BLaER1 (cell line): Measurements from ENCODE around the gene SLITRK4.

Experiments
- H3K27ac ChIP-seq: shearing (Covaris generic); formaldehyde crosslinking; 2 replicates; pipeline ENCODE4 v1.8.1; 2022
- H3K27me3 ChIP-seq: shearing (Covaris generic); formaldehyde crosslinking; 2 replicates; pipeline ENCODE4 v1.8.1; 2022
- H3K36me3 ChIP-seq: shearing (Covaris generic); formaldehyde crosslinking; 2 replicates; pipeline ENCODE4 v1.8.1; 2022
- H3K4me1 ChIP-seq: shearing (Covaris generic); formaldehyde crosslinking; 2 replicates; pipeline ENCODE4 v1.8.1; 2022
- H3K4me2 ChIP-seq: shearing (Covaris generic); formaldehyde crosslinking; 2 replicates; pipeline ENCODE4 v1.8.1; 2022
- H3K4me3 ChIP-seq: shearing (Covaris generic); formaldehyde crosslinking; 2 replicates; pipeline ENCODE4 v1.8.1; 2022
- H3K9ac ChIP-seq: shearing (Covaris generic); formaldehyde crosslinking; 2 replicates; pipeline ENCODE4 v1.8.1; 2022
- H3K9me3 ChIP-seq: shearing (Covaris generic); formaldehyde crosslinking; 2 replicates; pipeline ENCODE4 v1.8.1; 2022
- H4K20me1 ChIP-seq: shearing (Covaris generic); formaldehyde crosslinking; 2 replicates; pipeline ENCODE4 v1.8.1; 2022
- Cebpa-rat ChIP-seq: shearing (Covaris generic); IDR thresholded peaks from 2 replicates; pipeline ENCODE4 v1.8.1; 2022

Gene SLITRK4

GRCh38 chrX:143634663-143635455, 1.0 kb downstream of the SLITRK4 start:
- Histone ChIP-seq H3K4me2 (no peak overlapping the region), H3K27me3 (peaks cover 69% of the 10 kb centered on the region), H3K4me3 (no peak overlapping the region), H3K9ac (no peak overlapping the region), H3K36me3 (no peaks in the 10 kb centered on the region), H3K9me3 (peaks cover 19% of the 10 kb centered on the region), H4K20me1 (no peaks in the 10 kb centered on the region), H3K27ac (no peak overlapping the region), H3K4me1 (peaks cover 6% of the 10 kb centered on the region; the same call in 1 of the 2 replicates)
- no peak for TF ChIP-seq Cebpa-rat

DNA sequence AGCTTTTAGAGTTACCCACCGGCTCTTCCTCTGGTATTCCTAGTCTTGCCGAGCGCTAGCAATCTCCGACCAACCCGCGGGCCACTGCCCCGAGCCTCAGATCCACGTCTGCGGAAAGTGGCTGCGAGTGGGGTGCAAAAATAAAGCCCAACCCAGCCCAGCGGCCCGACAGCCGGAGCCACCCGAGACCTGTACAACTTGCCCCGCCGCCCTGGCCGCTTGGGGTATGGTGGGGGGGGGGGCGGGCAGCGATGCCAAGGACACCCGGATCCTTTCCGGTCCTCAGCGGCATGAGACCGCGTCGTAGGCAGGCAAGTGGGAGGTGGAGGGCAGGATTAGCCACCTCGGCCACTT, 1.6 kb downstream of the SLITRK4 start:
- no peak for TF ChIP-seq Cebpa-rat
- Histone ChIP-seq H3K9me3 (peaks cover 21% of the 10 kb centered on the region), H4K20me1 (no peaks in the 10 kb centered on the region), H3K9ac (no peak overlapping the region), H3K4me3 (no peak overlapping the region), H3K27me3 (peaks cover 69% of the 10 kb centered on the region), H3K36me3 (no peaks in the 10 kb centered on the region), H3K4me1 (peaks cover 6% of the 10 kb centered on the region; the same call in 1 of the 2 replicates), H3K4me2 (no peak overlapping the region), H3K27ac (no peak overlapping the region)

- Histone ChIP-seq H3K4me1 (peaks cover 6% of the 10 kb centered on the region; the same call in 1 of the 2 replicates), H3K9me3 (peaks cover 27% of the 10 kb centered on the region), H3K27me3 (peaks cover 69% of the 10 kb centered on the region), H3K27ac (no peak overlapping the region), H4K20me1 (no peaks in the 10 kb centered on the region), H3K4me2 (no peak overlapping the region), H3K9ac (no peak overlapping the region), H3K4me3 (no peak overlapping the region), H3K36me3 (no peaks in the 10 kb centered on the region)
- TF ChIP-seq Cebpa-rat, result no peak
These were observed 2.2 kb downstream of the SLITRK4 start for GRCh38 chrX:143633461-143634308.

- Histone ChIP-seq H3K27ac (no peak overlapping the region), H3K9ac (no peak overlapping the region), H3K27me3 (peaks cover 69% of the 10 kb centered on the region), H3K9me3 (peaks cover 31% of the 10 kb centered on the region), H3K4me2 (peak overlapping the region; percentile 1; the same call in 1 of the 2 replicates), H3K36me3 (no peaks in the 10 kb centered on the region), H3K4me1 (peaks cover 6% of the 10 kb centered on the region; the same call in 1 of the 2 replicates), H4K20me1 (no peaks in the 10 kb centered on the region), H3K4me3 (no peak overlapping the region)
- no peak for TF ChIP-seq Cebpa-rat
These were observed 3.1 kb downstream of the SLITRK4 start for GRCh38 chrX:143632625-143633410.

DNA sequence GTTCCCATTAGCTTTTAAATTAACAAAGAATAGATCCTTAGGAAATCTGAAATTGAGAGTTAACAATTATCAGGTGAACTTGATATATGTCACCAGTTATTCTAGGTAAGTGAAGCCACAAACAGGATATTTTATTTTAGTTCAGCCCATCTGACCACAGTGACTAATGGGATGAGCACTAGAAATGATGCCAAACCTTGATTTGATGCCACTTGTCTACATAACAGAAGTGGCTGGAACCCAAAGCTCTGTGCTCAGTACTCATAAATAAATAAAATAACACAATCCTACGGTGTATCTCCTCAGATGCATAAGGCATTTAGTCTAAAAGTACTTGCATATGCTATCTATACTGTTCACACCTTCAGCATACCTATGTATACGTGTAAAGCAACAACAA, 12.2 kb downstream of the SLITRK4 start:
- H3K27ac ChIP-seq, result no peak overlapping the region
- peaks cover 53% of the 10 kb centered on the region for H3K27me3 ChIP-seq
- H3K4me3 ChIP-seq, result no peak overlapping the region
- no peak overlapping the region for H3K9ac ChIP-seq
- TF ChIP-seq Cebpa-rat, result no peak
- H3K9me3 ChIP-seq, result peaks cover 4% of the 10 kb centered on the region
- H3K36me3 ChIP-seq, result no peaks in the 10 kb centered on the region
- H3K4me1 ChIP-seq, result no peaks in the 10 kb centered on the region
- H4K20me1 ChIP-seq, result no peaks in the 10 kb centered on the region; the same call in 1 of the 2 replicates
- H3K4me2 ChIP-seq, result no peak overlapping the region

DNA sequence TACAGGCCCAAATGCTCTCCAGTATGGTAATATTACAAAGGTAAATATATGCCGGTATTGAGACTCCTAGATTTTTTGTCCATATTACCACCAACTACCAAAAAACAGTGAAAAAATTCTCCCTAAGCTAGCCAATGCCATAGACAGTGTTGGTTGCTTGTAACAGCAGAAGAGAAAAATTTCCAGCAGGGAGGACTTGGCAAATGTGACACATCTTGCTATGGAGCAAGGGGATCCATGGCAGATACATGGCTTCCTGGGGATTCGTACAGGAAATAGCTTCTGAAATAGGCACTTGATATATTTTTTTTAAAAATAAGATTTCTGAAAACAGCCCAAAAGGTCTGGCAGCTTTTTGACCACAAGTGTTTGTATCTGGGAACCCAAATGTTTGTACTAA, 14.6 kb downstream of the SLITRK4 start:
- Histone ChIP-seq H3K4me1 (no peaks in the 10 kb centered on the region), H3K4me2 (no peak overlapping the region), H4K20me1 (no peaks in the 10 kb centered on the region; the same call in 1 of the 2 replicates), H3K4me3 (no peak overlapping the region), H3K27ac (no peak overlapping the region), H3K27me3 (peaks cover 60% of the 10 kb centered on the region), H3K9ac (no peak overlapping the region), H3K36me3 (no peaks in the 10 kb centered on the region), H3K9me3 (no peaks in the 10 kb centered on the region)
- TF ChIP-seq Cebpa-rat, result no peak

DNA sequence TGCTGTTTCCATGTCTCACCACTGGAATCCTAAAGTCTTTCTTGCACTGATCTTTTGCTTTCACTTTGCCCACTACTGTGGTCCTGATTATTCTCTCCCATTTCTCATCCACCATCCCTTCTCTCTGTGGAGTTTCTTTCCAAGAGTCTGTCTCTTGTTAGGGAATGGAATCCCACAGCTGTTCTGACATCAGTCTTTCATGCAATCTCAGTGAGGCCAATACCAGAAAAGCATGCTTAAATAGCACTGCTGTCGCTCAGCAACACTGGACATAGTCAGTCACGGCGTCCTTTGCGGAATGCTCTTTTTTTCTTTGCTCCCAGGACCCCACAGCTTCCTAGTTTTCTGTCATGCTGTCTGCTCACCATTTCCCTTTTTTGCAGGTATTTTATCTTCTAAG, 20.1 kb downstream of the SLITRK4 start:
- Histone ChIP-seq H3K4me3 (no peak overlapping the region), H3K27me3 (peaks cover 79% of the 10 kb centered on the region), H3K4me1 (no peaks in the 10 kb centered on the region), H3K9me3 (no peaks in the 10 kb centered on the region), H3K27ac (no peak overlapping the region), H4K20me1 (peaks cover 5% of the 10 kb centered on the region; the same call in 1 of the 2 replicates), H3K9ac (no peak overlapping the region), H3K4me2 (no peak overlapping the region), H3K36me3 (no peaks in the 10 kb centered on the region)
- no peak for TF ChIP-seq Cebpa-rat

DNA sequence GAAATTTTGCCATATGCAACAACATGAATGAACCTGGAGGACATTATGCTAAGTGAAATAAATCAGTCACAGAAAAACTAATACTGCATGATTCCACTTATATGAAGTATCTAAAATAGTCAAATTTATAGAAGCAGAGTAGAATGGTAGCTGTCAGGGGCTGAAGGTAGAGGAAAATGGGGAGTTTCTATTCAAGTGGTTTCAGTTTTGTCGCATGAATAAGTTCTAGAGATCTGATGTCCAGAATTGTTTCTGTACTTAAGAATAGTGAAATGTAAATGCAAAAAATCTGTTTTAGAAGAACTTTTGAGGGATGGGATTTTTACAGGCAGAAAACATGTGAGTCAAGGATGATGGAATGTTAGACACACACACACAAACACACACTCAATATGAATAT, 34.1 kb downstream of the SLITRK4 start:
- H3K4me2 ChIP-seq, result no peak overlapping the region
- H4K20me1 ChIP-seq, result no peaks in the 10 kb centered on the region
- H3K4me1 ChIP-seq, result no peaks in the 10 kb centered on the region

DNA sequence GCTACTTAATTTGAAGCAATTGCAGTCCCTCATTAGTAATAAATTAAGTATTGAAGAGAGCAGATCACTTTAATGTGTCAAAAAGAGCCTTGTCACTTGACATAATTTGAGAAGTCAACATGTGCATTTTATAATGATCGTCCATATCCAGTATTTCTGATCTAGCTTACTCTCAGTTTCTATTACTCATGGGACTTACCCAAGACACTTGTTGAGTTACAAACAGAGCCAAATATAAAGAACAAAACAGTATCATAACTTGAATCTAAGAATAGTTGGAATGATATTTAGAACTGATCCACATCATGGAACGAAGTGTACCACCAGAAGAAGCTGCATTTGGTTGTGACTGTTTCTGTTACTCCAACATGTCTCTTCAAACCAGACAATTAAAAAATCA, 54.7 kb downstream of the SLITRK4 start:
- no peaks in the 10 kb centered on the region for H3K36me3 ChIP-seq
- TF ChIP-seq Cebpa-rat, result no peak
- H4K20me1 ChIP-seq, result no peaks in the 10 kb centered on the region
- no peak overlapping the region for H3K4me2 ChIP-seq
- H3K9ac ChIP-seq, result no peak overlapping the region
- no peaks in the 10 kb centered on the region for H3K4me1 ChIP-seq
- H3K27ac ChIP-seq, result no peak overlapping the region
- H3K9me3 ChIP-seq, result 0 out of 2 replicates have a peak, but pooled peaks cover 6% of the 10 kb centered on the region
- peaks cover 84% of the 10 kb centered on the region for H3K27me3 ChIP-seq
- H3K4me3 ChIP-seq, result no peak overlapping the region

More for the DNA sequence above, 34.1 kb downstream of the SLITRK4 start:
- Histone ChIP-seq H3K9ac (no peak overlapping the region), H3K27me3 (peaks cover 68% of the 10 kb centered on the region), H3K27ac (no peak overlapping the region), H3K9me3 (no peaks in the 10 kb centered on the region; the same call in 1 of the 2 replicates), H3K4me3 (no peak overlapping the region), H3K36me3 (no peaks in the 10 kb centered on the region)
- TF ChIP-seq Cebpa-rat, result no peak
